Stimulated activated CD8-positive, alpha-beta memory T cell treated with anti-CD3 and anti-CD28 coated beads, Interleukin-4, amount 100 ng/mL, for 24 hours (primary cell): ENCODE measurements around the gene CLASP2.
"Not testable (repeated sequence)": the region's sequence is repeated elsewhere in the genome, so short reads cannot be mapped to it uniquely, and the experiment has no call there.

Experiments
- DNase-seq: peaks from one replicate; pipeline ENCODE4 v3.0.0-alpha.2; 2020; ENCODE audit warnings: low read depth

Gene CLASP2

DNA sequence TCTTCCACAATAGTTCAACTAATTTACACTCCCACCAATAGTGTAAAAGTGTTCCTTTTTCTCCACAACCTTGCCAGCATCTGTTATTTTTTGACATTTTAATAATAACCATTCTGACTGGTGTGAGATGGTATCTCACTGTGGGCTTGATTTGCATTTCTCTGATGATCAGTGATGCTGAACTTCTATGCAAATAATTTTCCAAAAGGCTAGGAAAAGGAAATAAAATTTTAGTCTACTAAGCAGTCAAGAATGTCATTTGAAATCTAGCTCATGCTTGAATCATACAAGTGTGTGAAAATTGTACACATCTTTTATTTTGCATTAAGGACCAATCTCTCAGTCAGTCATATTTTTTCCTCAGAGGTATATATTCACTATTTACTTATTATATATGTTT is 176.1 kb downstream of the CLASP2 start:
- no peak for DNase-seq

DNA sequence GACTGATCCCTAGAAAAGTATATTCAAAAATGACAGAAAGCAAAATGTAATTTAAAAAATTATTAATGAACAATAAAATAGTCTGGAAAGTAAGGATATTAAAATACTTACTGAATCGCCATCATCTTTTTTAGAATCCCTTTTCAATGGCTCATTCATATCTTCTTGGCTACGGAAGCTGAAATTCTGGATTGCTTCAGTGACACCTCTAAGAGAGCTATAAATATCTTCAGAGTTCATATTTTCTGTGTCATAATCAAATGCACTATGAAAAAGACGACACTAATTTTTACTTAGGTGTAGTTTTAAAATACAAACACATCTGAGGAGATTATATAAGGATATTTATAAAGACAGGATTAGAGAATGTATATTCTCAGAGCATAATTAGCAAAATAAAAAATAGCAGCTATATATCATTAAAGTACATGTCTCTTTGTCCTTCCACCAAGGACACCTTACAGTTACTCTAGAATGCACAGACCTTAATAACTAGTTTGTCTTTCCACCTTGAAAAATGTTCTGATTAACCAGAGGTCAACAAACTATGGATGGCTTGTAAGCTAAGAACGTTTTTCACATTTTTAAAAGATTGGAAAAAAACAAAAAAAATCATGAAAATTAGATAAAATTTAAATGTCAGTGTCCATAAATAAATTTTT is 179.2 kb downstream of the CLASP2 start:
- DNase-seq: no peak

DNA sequence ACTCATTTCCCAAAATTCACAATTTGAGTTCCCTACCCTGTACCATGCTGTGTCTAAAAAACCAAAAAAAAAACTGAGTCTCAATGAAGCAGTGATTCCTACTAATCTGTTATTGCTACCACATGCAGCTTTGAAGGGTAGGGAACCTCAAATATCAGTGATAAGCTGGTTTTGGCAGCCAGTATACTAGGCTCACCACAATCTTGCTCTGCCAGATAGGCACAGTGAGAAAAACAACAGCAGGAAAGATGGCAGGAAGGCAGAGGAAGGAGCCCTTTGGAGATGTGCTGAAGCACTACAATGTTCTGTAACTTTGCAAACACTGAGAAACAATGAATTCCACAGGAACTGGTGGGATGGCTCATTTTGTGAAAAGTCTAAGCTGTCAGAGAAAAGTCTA is 180.9 kb downstream of the CLASP2 start:
- DNase-seq: no peak

DNA sequence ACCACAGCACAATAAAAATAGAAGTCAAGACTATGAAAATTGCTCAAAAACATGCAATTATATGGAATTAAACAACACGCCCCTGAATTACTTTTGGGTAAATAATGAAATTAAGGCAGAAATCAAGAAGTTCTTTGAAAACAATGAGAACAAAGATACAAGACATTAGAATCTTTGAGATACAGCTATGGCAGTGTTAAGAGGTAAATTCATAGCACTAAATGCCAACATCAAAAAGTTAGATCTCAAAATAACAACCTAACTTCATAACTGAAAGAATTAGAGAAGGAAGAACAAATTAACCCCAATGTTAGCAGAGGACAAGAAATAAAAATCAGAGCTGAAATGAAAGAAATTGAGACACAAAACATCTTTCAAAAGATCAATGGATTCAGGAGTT is 191.3 kb downstream of the CLASP2 start:
- no peak for DNase-seq

DNA sequence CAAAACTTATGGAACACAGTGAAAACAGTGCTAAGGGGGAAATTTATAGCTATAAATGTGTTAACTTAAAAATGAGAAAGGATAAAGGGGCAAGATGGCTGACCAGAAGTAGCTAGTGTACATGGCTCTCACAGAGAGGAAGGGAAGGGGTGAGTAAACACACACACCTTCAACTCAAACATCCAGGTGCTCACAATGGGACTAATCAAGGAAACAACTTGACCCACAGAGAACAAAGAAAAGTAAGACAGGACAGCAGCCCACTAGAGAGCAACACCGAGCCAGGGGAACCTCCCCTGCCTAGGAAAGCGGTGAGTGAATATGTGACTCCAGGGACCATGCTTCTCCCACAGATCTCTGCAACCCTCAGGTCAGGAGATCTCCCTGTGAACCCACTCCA is 192.8 kb downstream of the CLASP2 start:
- DNase-seq: no peak

DNA sequence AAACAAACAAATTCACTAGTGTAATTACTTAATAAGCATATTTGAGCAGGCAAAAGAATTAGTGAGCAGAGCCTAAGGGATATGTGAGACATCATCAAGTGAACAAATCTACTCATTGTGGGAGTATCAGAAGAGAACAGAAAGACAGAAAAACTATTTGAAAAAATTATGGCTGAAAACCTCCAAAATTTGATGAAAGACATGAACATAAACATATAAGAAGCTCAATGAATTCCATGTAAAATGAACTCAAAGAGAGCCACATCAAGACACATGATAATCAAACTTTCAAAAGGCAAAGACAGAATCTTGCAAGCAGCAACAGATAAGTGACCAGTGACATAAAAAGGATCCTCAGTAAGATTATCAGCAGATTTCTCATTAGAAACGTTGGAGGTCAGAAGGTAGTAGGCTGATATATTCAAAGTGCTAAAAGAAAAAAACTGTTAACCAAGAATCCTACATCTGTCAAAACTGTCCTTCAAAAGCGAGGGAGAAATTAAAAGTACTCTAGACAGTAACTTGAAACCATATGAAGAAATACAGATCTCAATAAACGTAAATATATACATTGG is 194.9 kb downstream of the CLASP2 start:
- no peak for DNase-seq

DNA sequence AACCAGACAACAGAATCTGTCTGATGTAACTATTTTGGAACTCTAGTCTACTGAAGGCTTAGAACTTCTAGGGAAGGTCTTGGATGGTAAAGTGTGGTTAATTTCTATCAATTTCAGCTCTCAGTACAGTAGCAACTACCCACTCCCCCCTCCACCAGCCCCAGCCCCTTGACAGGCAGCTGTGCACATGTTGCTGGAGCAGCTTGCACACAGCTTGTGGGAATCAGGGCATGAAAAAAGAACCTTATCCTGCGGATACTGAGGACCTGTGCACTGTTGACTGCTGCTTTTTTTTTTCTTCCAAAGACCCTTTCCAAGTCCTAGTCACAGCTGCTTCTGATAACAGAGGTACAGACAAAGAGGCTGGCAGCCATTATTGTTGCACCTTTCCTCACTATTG is 196.3 kb downstream of the CLASP2 start:
- DNase-seq: no peak

DNA sequence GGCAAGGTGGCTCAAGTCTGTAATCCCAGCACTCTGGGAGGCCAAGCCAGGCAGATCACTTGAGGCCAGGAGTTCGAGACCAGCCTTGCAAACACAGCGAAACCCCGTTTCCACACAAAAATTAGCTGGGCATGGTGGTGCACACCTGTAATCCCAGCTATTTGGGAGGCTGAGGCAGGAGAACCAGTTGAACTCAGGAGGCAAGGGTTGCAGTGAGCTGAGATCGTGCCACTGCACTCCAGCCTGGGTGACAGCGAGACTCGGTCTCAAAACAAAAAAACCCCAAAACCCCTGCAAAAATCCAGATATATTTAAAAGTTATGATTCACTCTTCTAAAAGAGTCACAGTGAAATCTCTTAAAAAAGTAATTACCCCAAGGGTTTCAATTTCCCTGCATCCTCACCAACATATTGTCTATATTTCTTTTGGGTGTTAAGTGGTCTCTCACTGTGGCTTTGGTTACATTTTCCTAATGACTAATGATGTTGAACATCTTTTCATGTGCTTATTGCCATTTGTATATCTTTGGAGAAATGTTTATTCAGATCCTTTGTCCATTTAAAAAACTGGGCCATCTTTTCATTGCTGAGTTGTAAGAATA is 204.7 kb downstream of the CLASP2 start:
- no peak for DNase-seq

DNA sequence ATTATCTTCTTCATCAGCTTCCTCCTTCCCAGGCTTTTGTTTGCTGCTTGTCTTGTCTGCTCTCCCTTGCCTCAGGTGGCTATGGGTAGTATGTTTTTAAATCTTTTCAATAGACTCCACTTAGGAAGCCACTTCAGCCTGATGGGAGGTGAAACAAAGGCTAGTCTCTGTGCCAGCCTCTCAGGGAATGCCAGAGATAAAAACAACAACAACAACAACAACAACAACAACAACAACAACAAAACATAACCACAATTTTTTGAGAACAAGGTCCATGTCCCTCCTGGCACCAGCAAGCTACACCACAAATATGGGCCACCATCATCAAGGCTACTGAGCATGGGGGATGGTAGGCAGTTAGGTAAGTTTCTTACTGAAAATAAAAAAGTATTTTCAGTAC is 213.0 kb downstream of the CLASP2 start:
- no peak for DNase-seq

DNA sequence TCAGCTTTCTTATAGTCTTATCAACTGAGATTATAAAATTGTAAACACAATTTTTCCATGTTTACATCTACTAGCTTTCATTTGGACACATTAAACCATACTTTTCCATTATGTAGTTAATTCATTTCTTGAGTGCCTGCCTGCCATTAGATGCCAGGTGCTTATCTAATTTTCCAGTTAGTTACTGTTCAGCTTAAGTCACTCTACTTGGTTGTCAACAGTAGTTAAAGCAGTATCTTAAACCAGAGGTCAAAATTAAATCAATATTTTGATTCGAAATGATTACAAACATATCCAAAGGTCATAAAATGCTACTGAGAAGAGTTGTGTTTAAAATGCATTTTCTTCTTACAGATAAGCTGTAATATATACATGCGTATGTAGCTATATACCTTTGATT is 221.6 kb downstream of the CLASP2 start:
- DNase-seq: no peak

DNA sequence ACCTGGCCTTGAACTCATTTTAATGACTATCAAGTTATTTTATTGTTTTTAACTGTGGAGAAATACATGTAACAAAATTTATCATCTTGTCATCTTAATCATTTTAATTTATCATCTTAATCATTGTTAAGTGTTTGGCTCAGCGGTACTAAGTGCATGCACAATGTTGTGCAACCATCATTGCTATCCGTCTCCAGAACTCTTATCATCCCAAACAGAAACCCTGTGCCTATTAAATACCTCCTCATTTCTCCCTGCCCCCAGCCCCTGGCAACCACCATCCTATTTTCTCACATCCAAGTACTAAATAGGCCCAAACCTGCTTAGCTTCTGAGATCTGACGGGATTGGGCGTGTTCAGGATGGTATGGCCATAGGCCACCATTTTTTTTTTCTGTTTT is 226.3 kb downstream of the CLASP2 start:
- no peak for DNase-seq

DNA sequence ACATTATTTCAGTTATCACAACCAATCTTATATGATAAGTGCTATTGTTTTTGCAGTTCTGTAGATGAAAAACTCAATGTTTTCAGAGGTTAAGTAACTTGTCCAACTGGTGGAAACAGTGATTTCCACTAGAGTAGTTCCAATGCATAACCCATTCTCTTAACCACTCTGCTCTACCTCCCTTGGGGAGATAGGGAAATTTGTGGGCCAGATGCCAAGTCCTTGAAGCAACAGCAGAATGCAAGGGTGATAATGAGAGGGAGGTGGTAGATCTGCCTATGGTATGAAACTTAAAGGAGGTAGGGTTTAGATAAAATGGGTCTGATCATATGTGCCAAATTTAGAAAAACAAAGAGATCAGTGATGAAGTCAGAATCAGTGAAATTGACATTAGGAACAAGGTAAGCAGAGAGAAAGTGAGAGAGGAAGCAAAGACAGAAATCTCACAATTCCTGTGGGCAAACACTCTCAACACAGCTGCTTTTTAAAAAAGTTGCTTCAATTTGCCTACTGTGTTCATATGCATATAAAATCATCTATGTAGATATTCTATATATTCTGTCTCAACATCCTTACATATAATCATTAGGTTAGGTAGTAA is 227.3 kb downstream of the CLASP2 start:
- DNase-seq: no peak

DNA sequence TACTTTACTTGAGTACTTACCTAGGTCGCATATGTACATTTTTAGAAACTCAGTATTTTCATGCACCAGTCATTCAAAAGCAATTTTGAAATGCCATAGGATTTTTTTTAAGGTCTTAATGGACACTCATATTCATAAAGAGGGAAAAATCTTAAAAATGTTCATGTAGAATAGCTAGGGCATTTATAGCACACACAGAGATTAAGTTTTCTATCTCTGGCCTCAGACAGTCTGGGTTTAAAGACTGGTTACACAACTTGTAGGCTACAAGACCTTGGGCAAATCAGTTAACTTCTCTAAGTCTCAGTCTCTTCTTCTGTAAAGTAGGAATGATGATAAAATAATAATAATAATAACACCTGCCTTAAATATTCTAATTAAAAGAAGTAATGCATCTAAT is 229.4 kb downstream of the CLASP2 start:
- no peak for DNase-seq

DNA sequence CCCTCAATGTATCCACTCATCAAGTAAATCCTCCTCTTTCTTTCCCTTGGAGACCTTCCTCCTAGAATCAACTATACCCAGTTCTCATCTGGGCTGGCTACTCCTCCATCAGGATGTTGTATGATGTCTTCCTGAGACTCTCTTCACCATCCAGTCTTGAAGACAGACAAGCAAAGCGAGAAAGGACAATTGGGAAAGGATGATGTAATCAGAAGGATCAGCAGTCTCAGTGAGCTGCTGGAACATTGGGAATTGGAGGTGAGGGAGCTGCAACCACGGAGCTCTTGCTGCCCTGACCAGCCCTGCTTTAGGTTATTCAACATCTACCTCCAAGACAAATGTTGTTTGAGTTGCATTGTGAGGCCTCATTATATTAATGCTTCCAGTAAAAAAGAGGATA is 229.8 kb downstream of the CLASP2 start:
- no peak for DNase-seq

DNA sequence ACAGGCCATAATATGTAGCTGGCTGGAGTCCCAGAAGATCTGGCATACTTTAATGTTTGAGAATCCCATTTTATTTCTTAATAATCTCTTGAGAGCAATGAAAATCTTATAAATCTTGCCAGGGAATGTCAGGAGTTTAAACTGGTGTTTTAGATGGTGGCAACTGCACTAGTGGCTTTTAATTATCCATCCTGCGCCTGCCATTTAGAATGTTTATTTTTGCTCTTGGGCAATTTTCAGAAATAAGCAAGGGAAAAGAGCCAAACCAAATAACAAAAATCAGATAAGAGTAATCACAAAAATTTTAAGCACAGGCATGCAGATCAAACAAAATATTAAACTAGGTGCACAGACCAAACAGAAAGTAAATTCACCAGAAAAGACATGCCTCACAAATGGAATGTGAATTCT is 235.9 kb downstream of the CLASP2 start:
- DNase-seq: no peak

DNA sequence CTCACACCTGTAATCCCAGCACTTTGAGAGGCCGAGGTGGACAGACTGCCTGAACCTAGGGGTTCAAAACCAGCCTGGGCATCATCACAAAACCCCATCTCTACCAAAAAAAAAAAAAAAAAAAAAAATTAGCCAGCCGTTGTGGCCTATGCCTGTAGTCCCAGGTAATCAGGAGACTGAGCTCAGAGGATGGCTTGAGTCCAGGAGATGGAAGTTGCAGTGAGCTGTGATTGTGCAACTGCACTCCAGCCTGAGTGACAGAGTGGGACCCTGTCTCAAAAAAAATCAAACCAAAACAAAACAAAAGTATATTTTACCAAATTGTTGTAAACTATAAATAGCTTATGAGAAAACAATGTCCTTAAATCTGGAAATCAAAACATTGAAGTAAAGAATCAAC is 243.2 kb downstream of the CLASP2 start:
- DNase-seq: no peak

DNA sequence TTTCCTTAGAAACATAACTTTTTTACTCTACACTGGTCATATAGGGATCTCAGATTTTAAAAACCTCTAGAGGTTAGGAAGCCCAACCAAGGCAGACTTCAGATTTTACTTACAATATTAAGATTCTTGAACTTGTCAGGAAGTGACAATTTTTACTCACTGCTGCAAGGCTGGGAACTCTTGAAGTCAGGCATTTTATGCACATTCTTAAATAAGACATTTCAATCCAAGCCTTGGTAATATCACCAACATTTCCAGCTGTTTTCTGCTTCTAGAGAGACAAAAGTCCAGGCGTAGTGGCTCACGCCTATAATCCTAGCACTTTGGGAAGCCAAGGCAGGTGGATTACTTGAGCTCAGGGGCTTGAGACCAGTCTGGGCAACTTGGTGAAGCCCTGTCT is 244.2 kb downstream of the CLASP2 start:
- DNase-seq: no peak

DNA sequence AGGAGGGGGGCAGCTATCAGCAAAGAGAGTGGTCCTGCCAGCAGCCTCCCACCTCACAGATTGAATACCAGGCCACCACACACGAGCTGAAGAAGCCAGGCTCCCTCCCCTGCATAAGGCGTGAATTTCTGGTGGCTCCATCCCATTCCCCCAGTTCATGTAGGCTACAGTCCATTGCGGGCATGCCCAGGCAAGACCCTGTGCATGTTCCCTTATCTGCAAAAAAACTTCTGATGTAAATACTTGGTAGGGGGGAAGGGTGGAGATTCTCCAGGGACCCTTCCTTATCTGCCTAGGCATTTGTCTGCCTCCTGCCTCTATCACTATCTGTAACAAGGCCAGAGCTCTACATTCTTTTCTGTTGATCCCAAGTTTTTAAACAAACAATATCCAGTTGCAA is 250.3 kb downstream of the CLASP2 start:
- DNase-seq: no peak

DNA sequence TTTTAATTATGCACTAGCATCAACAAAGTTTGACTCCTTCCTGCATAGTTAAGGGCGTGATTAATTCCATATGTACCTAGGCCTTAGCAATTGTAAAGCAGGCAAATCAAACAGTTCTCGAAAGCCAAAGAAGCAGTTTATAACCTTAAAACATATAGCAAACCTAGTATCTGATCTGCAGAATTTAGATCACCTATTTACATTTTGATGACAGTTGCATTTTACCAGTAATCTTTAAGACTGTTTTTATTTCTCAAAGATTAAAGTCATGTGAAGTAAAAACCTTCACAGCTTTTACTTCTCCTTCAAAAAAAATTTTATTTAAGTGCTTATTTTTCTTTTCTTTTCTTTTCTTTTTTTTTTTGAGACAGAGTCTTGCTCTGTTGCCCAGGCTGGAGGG is 257.0 kb downstream of the CLASP2 start:
- no peak for DNase-seq

DNA sequence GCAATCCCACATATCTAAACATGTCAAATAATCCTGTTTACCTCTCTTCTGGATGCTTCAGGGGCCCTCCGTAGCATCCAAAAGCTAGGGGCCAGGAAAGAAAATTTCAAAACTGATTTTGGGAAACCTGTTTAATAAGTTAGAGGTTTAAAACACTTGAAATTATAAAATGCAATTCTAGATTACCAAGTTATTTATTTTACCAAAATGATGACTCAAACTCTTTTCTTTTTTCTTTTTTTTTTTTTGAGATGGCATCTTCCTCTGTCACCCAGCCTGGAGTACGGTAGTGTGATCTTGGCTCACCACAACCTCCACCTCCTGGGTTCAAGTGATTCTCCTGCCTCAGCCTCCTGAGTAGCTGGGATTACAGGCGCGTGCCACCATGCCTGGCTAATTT is 258.5 kb downstream of the CLASP2 start:
- not testable (repeated sequence) for DNase-seq

DNA sequence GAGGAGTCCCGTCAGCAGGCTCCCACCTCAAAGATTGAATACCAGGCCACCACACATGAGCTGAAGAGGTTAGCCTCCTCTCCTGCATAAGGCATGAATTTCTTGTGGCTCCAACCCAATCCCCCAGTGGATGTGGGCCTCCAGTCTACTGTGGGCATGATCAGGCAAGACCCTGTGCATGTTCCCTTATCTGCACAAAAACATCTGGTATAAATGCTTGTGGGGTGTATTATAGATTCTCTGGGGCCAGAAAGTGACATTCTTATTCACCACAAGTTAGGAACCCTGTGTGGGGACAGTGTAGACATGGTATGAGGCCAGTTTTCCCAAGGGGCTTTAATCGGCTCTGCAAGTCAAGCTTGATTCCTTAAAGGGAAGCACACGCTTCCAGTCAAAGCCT is 259.6 kb downstream of the CLASP2 start:
- no peak for DNase-seq

DNA sequence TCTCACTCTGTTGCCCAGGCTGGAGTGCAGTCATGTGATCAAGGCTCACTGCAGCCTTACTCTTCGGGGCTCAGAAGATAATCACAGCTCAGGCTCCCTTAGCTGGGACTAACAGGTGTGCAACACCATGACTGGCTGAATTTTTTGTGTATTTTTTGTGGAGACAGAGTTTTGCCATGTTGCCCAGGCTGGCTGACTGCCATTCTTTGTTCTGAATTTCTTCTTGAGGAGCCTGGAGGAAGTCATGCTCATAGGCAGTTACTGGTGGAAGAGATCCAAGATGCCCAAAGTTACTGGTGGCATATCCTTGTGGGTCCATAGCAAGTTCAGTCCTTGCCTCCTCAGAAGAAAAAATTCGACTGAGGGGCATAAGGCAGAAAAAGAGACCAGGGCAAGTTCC is 261.3 kb downstream of the CLASP2 start:
- DNase-seq: no peak

DNA sequence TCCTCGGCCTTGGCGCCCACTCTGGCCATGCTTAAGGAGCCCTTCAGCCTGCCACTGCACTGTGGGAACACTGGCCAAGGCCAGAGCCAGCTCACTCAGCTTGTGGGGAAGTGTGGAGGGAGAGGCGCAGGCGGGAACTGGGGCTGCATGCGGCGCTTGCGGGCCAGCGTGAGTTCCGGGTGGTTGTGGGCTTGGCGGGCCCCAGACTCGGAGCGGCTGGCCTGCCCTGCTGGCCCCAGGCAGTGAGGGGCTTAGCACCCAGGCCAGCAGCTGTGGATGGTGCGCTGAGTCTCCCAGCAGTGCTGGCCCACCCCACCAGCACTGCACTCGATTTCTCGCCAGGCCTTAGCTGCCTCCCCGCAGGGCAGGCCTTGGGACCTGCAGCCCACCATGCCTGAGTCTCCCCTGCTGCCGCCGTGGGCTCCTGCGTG is 264.7 kb downstream of the CLASP2 start:
- no peak for DNase-seq

DNA sequence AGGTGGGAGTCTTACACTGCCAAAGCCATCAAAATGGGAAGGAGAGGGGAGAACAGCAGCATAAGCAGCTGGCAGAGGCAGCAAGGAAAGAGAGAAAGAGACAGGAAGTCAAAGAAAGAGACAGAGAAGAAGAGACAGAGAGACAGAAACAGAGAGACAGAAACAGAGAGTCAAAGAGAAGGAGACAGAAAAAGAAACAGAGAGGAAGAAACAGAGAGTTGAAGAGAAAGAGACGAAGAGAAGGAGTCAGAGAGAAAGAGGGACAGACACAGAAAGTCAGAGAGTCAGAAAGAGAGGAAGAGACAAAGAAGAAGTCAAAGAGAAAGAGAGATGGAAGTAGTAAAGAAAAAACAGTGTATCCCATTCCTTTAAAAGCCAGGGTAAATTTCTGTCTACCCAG is 266.1 kb downstream of the CLASP2 start:
- not testable (repeated sequence) for DNase-seq
